ENCODE measurements around the gene ZNF184. TPM values are rescaled to one million over a fixed set of nuclear protein-coding genes. Genes with fewer than 3 reads are reported as not detected.
A peak's percentile ranks its signal among the peaks of the same experiment; 100 is the strongest.

The ZNF184 gene
- total and polyA plus RNA-seq, 9 of the 15 experiments (the other 6 are each of a cell fraction or from before 2014, with no cell fraction given), result 7.6 to 22.2 (median 12.8) TPM

- TF ChIP-seq ZBTB26 (CRISPR knock-in tag; IDR thresholded peaks at IDR 0.05) (0 out of 2 replicates have a peak, but pooled peaks have one; percentile 10), TEAD1 (CRISPR knock-in tag; IDR thresholded peaks at IDR 0.05) (peak in 1 of 2 experiments; percentile 14; a peak in 1 of 4 replicates), TRIM24 (IDR thresholded peaks at IDR 0.05) (peak in 1 of 2 experiments; percentile 19; a peak in 1 of 4 replicates), HNRNPUL1 (IDR thresholded peaks at IDR 0.05; ENCODE audit: low read length) (no peak), TAF15 (IDR thresholded peaks at IDR 0.05; ENCODE audit: low read depth, low read length) (no peak), IRF9 (tag; IDR thresholded peaks at IDR 0.05) (no peak), FOXK2 (conservative IDR thresholded peaks at IDR 0.05 in 1 of 2, IDR thresholded peaks at IDR 0.05 in 1 of 2; ENCODE audit: low read depth in 2 of 2) (peak in 1 of 2 experiments; percentile 72; a peak in 3 of 4 replicates), SMARCC2 (IDR thresholded peaks at IDR 0.05; ENCODE audit: low read depth) (no peak), ZFP91 (CRISPR knock-in tag; IDR thresholded peaks at IDR 0.05) (peak; percentile 66; the same call in 1 of the 2 replicates), SIN3A (IDR thresholded peaks at IDR 0.05; ENCODE audit: borderline replicate concordance in 2 of 2, control insufficient read depth in 1 of 2, low read depth in 2 of 2, low read length in 2 of 2) (peak in 1 of 2 experiments; percentile 68; a peak in 1 of 4 replicates), RCOR1 (IDR thresholded peaks at IDR 0.05; ENCODE audit: borderline replicate concordance in 1 of 2, low read depth in 2 of 2, low read length in 2 of 2) (peak in 1 of 2 experiments; percentile 78; a peak in 3 of 4 replicates), ZNF146 (CRISPR knock-in tag; IDR thresholded peaks at IDR 0.05; ENCODE audit: unreplicated experiment) (no peak), TARDBP (IDR thresholded peaks at IDR 0.05) (peak; percentile 94), KDM2B (CRISPR knock-in tag; IDR thresholded peaks at IDR 0.05) (no peak), ZNF717 (CRISPR knock-in tag; IDR thresholded peaks at IDR 0.05) (no peak), FOXK1 (CRISPR knock-in tag; IDR thresholded peaks at IDR 0.05; ENCODE audit: borderline replicate concordance) (peak; percentile 33; the same call in 1 of the 2 replicates), CSDE1 (IDR thresholded peaks at IDR 0.05) (peak in 1 of 2 experiments; percentile 27; a peak in 1 of 4 replicates), RNF2 (IDR thresholded peaks at IDR 0.05) (no peak)
Observed at GRCh38 chr6:27472182-27472616, 706 bp downstream of the ZNF184 start (continued).

Data from K562 (cell line).